ENCODE data around the gene LRRC8E.

LRRC8E gene

DNA sequence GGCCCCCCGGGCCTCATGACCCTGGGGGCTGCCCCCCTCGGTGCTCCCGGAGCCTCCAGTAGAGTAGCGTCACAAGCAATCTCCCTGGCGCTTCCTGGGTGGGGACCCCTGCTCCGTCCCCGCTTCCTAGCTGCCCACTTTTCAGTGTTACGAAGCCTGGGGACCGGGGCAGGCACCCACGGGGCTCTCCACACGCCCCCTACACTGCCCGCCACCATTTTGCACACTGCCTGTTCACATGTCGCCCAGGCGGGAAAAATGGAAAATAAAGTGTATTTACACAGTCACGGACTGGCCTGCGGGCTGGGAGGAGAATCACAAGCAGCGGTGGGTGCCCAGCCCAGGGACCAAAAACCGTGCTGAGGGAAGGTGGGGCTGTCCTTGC lies 23.6 kb upstream of the LRRC8E start:
- in situ Hi-C loops (cut with HindIII; ENCODE audit: low sequenced_read_pairs) = loop anchor here (25.0 kb wide), 1 partner anchor 152 kb away; the partner anchor contains the start of gene FCER2

DNA sequence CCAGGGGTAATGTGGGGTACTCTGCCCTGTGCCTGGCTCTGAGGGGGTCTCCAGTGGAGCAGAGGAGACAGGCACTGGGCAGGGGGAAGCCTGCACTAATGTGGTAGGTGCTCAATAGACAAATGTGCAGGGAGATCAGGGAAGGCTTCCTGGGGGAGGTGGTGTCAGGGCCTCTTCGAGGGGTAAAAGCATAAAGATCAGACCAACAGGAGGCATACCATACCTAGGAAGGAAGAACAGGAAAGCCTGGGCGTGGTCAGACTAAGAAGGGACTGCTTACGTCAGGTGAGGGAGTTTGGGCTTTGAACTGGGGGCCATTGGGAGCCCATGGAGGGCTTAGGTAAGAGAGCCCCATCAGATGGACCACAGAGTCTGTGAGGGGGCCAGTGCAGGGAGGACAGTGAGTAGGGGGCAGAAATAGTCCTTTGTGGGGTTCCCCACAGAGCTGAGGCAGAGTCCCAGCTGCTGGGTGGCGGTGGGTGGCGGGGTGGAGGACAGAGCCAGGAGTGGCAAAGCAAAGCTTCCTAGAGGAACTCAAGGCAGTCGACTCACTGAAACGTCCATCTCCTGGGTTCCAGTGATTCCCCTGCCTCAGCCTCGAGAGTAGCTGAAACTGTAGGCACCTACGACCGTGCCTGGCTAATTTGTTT lies 22.9 kb upstream of the LRRC8E start:
- in situ Hi-C loops (cut with HindIII; ENCODE audit: low sequenced_read_pairs) = loop anchor here (25.0 kb wide), 1 partner anchor 153 kb away; the partner anchor contains the start of gene FCER2

DNA sequence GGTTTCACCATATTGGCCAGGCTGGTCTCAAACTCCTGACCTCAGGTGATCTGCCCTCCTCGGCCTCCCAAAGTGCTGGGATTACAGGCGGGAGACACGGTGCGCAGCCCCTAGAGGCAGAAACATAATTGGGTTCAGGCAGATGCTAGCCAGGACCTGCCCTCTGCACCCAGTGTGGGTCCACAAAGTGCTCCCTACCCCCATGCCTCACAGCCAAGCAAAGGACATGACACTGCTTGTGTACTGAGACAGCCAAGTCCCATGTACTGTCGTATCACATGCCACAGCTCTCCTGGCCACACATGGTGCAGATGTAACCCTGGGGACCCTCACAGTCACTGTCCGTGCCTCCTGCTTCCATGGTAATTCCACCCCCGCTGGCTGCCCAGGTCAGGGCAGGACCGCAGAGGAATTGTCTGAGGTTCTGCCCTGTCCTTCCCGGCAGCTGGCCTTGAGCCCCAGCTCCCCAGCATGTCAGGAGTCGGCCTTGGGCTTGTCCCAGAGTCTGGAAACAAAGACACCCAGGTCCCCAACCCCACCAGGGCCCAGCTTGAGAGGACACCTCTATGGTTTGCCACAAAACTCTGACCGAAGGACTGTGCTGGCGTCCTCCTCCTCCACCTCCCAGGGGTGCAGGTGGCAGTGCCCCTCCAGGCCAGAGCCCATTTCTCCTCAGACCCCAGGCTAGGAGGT lies 21.8 kb upstream of the LRRC8E start:
- in situ Hi-C loops (cut with HindIII; ENCODE audit: low sequenced_read_pairs) = loop anchor here (25.0 kb wide), 1 partner anchor 154 kb away; the partner anchor contains the start of gene FCER2

DNA sequence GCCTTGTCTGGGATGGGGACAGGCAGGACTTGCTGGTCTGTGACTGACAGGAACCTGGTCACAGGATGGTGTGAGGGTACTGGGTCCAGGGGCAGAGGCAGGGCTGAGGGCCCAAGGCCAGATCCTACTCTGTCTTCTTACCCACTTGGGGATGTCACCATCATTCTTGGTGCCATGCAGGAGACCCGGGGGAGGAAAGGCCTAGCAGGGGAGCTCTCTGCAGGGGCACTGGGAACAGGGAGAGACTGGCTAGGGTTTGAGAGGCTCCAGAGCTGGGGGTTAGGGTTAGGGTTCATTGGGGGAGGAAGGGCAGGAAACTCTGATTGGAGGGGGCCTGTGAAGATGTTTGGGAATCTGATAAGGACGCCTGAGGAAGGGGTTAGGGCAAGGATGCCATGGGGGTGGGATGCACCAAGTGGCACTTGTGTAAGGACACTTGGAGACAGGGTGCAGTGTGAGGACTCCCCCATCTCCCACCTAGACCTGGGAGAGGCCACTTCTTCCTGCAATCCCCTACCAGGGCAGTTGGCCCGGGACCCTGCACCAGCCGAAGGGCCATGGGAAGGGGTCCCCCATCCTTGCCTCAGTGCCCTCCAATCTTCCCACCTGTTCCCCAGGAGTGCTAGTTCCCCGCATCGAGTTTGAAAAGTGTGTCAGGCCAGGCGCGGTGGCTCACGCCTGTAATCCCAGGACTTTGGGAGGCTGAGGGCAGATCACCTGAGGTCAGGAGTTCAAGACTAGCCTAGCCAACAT lies 21.0 kb upstream of the LRRC8E start:
- in situ Hi-C loops (cut with HindIII; ENCODE audit: low sequenced_read_pairs) = loop anchor here (25.0 kb wide), 1 partner anchor 155 kb away; the partner anchor contains the start of gene FCER2

DNA sequence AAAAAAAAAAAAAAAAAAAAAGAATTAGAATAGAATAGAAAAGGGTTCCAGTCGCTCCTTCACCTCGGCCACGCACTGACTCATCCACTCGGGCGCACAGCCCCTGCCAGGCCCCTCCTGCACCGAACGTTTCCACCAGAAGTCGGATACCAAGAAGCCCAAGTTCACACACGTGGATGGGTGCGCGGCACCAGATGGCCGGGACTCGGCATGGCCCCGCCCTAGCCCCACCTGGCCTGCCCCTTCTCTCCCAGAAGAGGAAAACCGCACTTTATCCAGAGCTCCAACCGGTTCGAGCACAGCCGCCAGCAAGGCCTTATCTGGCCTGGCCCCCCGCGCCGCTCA lies 20.0 kb upstream of the LRRC8E start:
- in situ Hi-C loops (cut with HindIII; ENCODE audit: low sequenced_read_pairs) = loop anchor here (25.0 kb wide), 1 partner anchor 156 kb away; the partner anchor contains the start of gene FCER2

DNA sequence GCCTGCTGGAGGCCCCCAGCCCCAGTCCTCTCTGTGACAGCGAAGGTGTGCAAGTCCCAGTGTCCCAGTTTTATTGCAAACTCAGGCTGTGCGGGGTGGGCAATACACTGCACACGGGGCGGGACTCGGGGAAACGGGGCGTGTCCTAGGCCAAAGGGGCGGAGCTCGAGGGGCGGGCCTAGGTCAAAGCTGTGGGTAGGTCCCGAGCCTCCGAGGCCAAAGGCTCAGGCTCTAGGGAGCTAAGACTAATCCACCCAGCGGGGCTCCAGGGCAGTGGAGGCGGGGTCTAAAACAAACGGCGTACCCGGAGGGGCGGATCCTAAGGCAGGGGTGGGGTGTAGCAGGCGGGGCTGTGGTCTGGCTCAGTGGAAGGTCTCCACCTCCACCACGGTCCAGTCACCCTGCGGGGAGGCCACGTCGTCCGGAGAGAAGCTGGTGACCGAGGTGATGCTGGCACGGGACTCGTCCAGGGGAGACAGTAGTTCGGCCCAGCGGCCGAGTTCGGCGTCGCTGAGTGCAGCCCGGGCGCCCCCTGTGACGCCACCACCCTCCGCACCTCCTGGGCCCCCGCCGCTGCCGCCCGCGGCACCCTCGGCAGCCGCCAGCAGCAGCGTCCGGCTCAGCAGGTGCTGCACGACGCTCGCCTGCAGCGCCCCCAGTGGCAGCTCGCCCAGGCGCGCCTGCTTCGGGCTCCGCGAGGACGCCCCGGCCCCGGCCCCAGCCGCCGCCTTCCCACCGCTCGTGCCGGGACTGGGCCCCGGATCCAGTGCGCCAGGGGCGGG lies 19.4 kb upstream of the LRRC8E start:
- in situ Hi-C loops (cut with HindIII; ENCODE audit: low sequenced_read_pairs) = loop anchor here (25.0 kb wide), 1 partner anchor 157 kb away; the partner anchor contains the start of gene FCER2

DNA sequence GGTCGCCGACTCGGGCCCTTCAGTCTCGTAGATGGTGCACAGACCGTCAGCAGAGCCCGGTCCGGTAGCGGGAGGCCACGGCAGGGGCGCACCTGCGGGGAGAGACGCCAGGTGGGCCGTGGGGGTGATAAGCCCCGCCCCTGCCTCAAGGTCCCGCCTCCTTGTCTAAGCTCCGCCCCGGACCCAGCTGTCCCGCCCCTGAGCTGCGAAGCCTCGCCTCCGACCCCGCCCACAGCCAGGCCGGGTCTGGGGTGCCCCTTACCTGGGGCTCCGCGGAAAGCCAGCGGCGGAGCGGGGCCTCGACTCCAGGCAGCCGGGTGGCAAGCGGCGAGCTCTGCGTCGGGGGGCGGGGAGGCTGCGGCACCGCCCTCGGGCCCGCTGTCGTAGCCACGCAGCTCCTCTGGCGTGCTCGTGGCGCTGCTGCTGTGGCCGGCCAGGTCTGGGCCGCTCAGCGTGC lies 18.8 kb upstream of the LRRC8E start:
- in situ Hi-C loops (cut with HindIII; ENCODE audit: low sequenced_read_pairs) = loop anchor here (25.0 kb wide), 1 partner anchor 157 kb away; the partner anchor contains the start of gene FCER2

DNA sequence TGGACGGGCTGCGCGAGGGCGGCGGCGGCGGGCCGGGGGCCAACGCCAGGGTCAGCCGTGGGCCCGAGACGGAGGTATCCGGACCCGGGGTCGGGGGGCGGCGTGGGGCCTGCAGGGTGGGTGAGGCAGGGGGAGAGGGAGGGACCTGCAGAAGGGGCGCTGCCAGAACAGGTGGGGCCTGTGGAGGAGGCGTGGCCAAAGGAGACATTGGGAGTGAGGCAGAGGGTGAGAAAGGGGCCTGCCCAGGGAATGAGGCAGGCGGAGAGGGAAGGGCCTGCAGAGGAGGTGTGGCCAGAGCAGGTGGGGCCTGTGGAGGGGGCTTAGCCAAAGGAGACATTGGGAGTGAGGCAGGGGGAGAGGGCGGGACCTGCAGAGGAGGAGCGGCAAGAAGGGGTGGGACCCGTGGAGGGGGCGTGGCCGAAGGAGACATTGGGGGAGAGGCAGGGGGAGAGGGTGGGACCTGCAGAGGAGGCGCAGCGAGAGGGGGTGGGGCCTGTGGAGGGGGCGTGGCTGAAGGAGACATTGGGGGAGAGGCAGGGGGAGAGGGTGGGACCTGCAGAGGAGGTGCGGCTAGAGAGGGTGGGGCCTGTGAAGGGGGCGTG lies 18.3 kb upstream of the LRRC8E start:
- in situ Hi-C loops (cut with HindIII; ENCODE audit: low sequenced_read_pairs) = loop anchor here (25.0 kb wide), 1 partner anchor 158 kb away; the partner anchor contains the start of gene FCER2

DNA sequence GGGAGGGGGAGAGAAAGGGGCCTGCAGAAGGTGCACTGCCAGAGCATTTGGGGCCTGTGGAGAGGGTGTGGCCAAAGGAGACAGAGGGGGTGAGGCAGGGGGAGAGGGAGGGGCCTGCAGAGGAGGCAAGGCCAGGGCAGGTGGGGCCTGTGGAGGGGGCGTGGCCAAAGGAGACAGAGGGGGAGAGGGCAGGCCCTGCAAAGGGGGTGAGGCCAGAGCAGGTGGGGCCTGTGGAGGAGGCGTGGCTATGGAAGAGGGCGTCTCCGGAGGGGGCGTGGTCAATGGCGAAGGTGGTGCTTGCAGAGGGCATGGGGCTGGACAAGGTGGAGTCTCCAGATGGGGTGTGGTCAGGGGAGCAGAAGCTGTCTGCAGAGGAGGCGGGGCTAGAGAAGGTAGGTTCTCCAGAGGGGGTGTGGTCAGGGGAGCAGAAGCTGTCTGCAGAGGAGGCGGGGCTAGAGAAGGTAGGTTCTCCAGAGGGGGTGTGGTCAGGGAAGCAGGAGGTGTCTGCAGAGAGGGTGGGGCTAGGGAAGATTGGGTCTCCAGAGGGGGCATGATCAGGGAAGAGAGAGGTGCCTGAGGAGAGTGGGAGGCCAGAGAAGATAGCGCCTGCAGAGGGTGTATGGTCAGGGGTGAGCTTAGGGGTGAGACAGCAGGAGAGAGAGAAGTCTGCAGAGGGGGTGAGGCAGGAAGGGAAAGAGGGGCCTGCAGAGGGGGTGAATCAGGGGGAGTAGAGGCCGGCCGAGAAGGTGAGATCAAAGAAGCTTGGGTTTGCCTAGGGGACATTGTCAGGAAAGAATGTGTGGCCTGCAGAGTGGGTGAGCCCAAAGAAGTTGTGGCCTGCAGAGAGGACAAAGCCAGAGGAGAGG lies 17.5 kb upstream of the LRRC8E start:
- in situ Hi-C loops (cut with HindIII; ENCODE audit: low sequenced_read_pairs) = loop anchor here (25.0 kb wide), 1 partner anchor 159 kb away; the partner anchor contains the start of gene FCER2

DNA sequence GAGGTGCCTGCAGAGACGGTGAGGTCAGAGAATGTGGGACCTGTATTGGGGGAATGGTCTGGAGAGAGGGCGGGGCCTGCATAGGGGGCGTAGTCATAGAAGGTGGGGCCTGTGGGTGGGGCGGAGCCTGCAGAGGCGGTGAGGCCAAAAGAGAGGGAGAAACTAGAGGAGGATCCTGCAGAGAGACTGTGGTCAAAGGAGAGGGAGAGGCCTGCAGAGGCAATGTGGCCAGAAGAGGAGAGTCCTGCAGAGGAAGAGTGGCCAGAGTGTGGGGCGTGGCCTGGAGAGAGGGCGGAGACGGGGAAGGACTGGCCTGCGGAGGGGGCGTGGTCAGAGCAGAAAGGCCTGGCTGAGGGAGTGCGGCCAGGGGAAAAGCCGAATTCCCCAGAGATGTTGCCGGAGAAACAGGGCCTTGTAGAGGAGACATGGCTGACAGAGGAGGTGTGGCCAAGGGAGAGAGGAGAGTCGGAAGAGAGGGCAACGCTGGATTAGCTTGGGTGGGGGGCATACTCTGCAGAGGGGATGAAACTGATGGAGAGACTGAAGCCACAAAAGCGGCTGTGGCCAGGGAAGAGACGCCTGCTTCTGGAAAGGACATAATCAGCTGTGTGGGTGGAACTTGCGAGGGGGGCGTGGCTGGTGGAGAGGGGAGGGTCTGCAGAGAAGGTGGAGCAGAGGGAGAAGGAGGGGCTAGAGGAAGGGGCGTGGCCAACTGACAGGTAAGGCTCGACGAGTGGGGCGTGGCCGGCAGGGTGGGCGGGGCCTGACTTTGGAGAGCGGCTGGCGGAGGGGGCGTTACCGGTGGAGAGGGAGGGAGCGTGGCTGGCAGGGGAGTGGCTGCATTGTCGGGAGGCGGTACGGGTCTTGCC lies 16.6 kb upstream of the LRRC8E start:
- in situ Hi-C loops (cut with HindIII; ENCODE audit: low sequenced_read_pairs) = loop anchor here (25.0 kb wide), 1 partner anchor 159 kb away; the partner anchor contains the start of gene FCER2

DNA sequence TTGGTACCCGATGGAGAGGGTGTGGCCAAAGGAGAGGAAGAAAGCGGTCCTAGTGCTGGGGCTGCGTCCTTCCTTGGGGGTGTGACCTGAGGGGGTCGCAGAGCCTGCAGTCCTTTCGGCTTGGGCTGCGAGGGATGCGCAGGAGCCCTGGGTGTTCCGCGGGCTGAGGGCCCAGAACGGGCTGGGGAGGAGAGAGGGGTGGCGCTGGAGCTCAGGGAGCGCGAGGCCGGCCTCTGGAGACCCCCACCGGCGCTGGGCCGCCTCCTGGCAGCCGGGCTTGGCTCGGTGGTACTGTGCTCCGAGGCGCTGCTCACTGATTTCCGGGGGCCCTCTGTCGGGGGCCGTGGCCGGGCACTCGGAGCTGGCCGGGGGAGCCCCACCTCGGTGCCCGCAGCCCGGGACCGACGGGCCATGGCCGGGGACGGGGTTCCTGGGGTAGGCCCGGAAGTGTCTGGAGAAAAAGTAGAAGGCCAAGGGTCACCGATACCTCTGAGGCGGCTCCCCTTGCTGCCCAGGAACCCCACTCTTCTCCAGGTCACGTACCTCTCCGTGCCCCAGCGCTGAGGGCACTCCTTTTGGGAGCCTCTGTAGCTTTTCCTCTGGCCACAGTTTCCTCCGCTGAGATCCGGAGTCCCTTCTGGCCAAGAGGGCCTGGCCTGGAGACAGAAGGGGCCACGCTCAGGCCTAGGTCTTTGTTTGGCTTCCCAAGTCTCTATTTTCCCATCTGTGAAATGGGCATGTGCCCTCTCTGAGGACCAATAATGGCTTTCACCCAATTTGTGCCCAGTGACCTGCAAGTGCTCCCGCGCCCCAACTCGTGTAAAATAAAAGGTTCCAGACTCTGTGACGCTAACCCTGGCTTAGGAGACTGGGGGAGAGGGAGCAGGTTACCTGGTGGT lies 15.8 kb upstream of the LRRC8E start:
- in situ Hi-C loops (cut with HindIII; ENCODE audit: low sequenced_read_pairs) = loop anchor here (25.0 kb wide), 1 partner anchor 160 kb away; the partner anchor contains the start of gene FCER2

DNA sequence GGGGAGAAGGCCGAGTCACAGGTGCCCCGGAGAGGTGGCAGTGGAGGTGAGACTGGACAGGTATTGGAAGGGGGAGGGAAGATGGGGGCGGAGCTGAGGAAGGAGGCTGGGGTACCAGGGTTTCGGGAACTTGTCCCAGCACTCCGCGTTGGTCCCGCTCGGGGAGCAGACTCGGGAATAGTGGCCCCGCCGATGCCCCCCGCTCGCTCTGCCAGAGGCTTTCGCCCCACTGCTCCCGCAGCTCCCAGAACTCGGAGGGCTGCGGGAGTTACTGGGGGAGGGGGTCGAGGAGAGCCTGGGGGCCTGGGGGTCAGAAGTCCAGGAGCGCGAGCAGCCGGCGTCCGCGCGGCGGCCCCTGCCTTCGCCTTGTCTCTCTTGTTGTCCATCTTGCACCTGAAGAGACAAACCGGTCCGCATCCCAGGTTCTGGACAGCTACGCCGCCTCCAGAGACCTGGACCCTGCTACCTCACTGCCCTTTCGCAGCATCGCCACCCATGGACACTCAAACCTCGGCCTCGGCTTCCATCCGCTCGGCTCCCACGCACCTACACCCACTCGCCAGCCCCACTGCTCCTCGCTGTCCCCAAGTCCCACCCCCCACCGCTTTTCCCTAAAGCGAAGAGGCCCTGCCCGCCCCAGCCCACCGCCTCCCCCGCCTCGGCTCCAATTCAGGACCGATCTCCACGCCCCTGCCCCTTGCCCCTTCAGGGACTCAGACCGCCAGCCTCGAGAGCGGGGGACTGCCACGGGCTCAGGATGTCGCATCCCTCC lies 14.8 kb upstream of the LRRC8E start:
- in situ Hi-C loops (cut with HindIII; ENCODE audit: low sequenced_read_pairs) = loop anchor here (25.0 kb wide), 1 partner anchor 161 kb away; the partner anchor contains the start of gene FCER2

DNA sequence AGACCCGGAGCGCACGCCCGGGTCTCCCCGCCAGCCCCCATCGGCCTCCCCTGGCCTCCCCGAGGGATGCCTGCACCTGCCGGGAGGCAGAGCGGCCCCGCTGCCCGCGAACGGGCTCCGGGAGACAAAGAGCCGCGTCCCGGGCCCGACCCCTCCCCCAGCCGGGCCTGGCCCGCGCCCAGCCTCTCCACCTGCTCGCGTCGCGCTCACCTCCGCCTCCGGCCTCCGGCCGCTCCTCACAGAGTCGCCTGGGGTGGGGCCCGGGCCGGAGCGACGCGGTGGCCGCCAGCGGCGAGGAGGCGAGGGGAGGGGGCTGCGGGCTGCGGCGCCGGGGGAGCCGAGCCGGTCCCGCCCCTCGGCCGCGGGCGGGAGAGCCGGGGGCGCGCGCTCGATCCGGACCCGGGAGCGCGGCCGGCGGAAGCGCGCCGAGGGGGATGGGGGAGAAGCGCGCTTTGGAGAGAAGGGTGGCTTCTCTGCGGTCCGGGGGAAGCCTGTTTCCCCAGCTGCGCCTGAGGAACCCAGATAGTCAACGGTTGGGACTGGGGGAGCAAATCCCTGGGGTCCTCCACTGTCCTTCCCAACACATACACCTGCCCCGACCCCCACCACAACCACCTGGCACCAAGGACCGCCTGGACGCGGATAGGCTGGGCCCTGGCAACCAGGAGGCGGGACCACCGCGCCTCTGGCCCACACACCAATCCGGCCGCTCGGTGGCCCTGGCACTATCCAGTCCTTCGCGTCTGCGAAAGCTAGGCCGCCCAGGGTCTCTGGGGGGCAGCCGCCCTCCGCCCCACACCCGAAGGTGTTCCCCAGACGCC lies 14.0 kb upstream of the LRRC8E start, which contains the start of gene PRR36:
PRR36 (minus strand) TSS at position 315 of the 821 bp plus-strand sequence. CDS start 701 bp downstream, outside the sequence.
- in situ Hi-C loops (cut with HindIII; ENCODE audit: low sequenced_read_pairs) = loop anchor here (25.0 kb wide), 1 partner anchor 162 kb away; the partner anchor contains the start of gene FCER2

DNA sequence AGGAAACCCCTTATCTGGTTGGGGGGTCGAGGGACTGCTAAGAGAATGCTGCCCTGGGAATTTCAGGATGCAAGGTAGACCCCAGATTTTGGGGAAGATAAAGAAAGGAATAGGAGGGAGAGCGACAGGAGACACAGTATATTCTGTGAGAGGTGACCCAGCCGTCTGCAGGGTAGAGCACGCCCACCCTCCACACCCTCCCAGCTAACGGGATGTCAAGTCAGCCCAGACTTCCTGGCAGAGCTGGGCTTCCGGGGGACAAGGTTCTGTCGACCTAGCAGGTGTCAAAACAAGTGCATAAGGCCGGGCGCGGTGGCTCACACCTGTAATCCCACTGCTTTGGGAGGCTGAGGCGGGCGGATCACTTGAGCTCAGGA lies 13.4 kb upstream of the LRRC8E start:
- in situ Hi-C loops (cut with HindIII; ENCODE audit: low sequenced_read_pairs) = loop anchor here (25.0 kb wide), 1 partner anchor 163 kb away; the partner anchor contains the start of gene FCER2

DNA sequence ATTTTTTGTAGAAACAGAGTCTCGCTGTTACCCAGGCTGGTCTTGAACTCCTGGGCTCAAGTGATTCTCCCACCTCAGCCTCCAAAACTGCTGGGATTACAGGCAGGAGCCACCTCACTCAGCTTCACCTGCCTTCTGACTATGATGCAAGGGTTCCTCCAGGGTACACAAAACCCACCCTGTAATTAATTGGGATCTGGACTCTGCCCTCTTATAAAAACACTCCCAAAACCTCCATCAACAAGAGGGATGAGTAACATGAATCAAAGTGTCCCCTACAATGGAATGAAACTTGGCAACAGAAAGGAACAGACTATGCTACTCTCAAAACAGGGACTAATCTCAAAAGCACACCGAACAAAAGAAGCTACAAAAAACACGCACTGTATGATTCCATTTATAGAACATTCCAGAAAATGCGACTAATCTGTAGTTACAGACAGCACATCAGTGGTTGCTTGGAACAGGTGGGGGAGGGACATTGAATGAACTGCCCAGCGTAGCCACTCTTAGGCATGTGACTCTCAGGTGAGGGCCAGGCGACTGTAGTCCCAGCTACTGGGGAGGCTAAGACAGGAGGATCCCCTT lies 11.0 kb upstream of the LRRC8E start:
- in situ Hi-C loops (cut with HindIII; ENCODE audit: low sequenced_read_pairs) = no loop called here
